Fibroblast of lung (primary cell): ENCODE measurements around the gene LRRC52. TPM values are rescaled to one million over a fixed set of nuclear protein-coding genes. Genes with fewer than 3 reads are reported as not detected.

Experiments used
- DNase-seq, 2 donors: peaks; one replicate each; pipeline versions ENCODE4 v3.0.0 to v3.0.0-alpha.2; 2010; ENCODE audit warnings: low read depth in 2 of 2
- H2AFZ ChIP-seq: 2 replicates; pipeline ENCODE4 v1.5.1; 2012; ENCODE audit warnings: low read length, control low read depth, inconsistent platforms
- H3K27ac ChIP-seq: 2 replicates; pipeline ENCODE4 v1.5.1; 2011; ENCODE audit warnings: low read length, control low read depth; ENCODE audit not compliant: insufficient read depth
- H3K27me3 ChIP-seq: 2 replicates; pipeline ENCODE4 v1.5.1; 2011; ENCODE audit warnings: mild to moderate bottlenecking, low read length; ENCODE audit not compliant: control insufficient read depth, insufficient read depth
- H3K36me3 ChIP-seq: 2 replicates; pipeline ENCODE4 v1.5.1; 2011; ENCODE audit warnings: low read length; ENCODE audit not compliant: control insufficient read depth, insufficient read depth
- H3K4me1 ChIP-seq: 2 replicates; pipeline ENCODE4 v1.5.1; 2011; ENCODE audit warnings: low read length; ENCODE audit not compliant: control insufficient read depth, insufficient read depth; ENCODE audit errors: extremely low read depth
- H3K4me2 ChIP-seq: 2 replicates; pipeline ENCODE4 v1.5.1; 2011; ENCODE audit warnings: low read length, control low read depth; ENCODE audit not compliant: insufficient read depth; ENCODE audit errors: extremely low read depth
- H3K4me3 ChIP-seq, 4 experiments: fragments of 200-600 bp in 1 of 4; sonication (generic) in 1 of 4; replicated peaks in 1 of 4; 2 replicates each; pipeline ENCODE4 v1.5.1; 2011 to 2016; ENCODE audit warnings: low read length in 4 of 4, low read depth in 3 of 4, mild to moderate bottlenecking in 3 of 4, control low read depth in 2 of 4, inconsistent platforms in 1 of 4, mixed read lengths in 1 of 4; ENCODE audit not compliant: insufficient read depth in 1 of 4; ENCODE audit errors: control extremely low read depth in 1 of 4
- H3K79me2 ChIP-seq: 2 replicates; pipeline ENCODE4 v1.5.1; 2012; ENCODE audit warnings: mild to moderate bottlenecking, low read length, inconsistent platforms; ENCODE audit not compliant: control insufficient read depth, insufficient read depth
- H3K9ac ChIP-seq: 2 replicates; pipeline ENCODE4 v1.5.1; 2011; ENCODE audit warnings: mild to moderate bottlenecking, low read length, control low read depth; ENCODE audit not compliant: insufficient read depth
- H3K9me3 ChIP-seq: 2 replicates; pipeline ENCODE4 v1.5.1; 2012; ENCODE audit warnings: low read depth, low read length; ENCODE audit not compliant: control insufficient read depth, insufficient read depth
- H4K20me1 ChIP-seq: 2 replicates; pipeline ENCODE4 v1.5.1; 2011; ENCODE audit warnings: low read length; ENCODE audit not compliant: control insufficient read depth, insufficient read depth; ENCODE audit errors: extremely low read depth
- CTCF ChIP-seq, 2 donors: IDR thresholded peaks in 1 of 2; conservative IDR thresholded peaks in 1 of 2; 1 replicate in 1 of 2; 2 replicates in 1 of 2; pipeline ENCODE4 v1.5.1; 2011 to 2012; ENCODE audit warnings: low read length in 2 of 2, control low read depth in 1 of 2, inconsistent platforms in 1 of 2, low read depth in 1 of 2, mild to moderate bottlenecking in 1 of 2
- EZH2 ChIP-seq: IDR thresholded peaks from 2 replicates; pipeline ENCODE4 v1.5.1; 2012; ENCODE audit warnings: low read length, control low read depth, mild to moderate bottlenecking; ENCODE audit errors: missing control alignments
- polyA plus RNA-seq, 2 donors: library from polyadenylated mRNA; depleted of rRNA in 1 of 2; stranded (reverse) in 1 of 2; unstranded in 1 of 2; fragments of >200 nt; gene quantifications; 2 replicates each; pipeline ENCODE4 v1.2.1, GENCODE V29; 2011 to 2012; ENCODE audit warnings: missing spikeins in 1 of 2
- total RNA-seq: library from RNA; depleted of rRNA; stranded (reverse); fragments of >200 nt; gene quantifications from 2 replicates; pipeline ENCODE4 v1.2.1, GENCODE V29; 2014

The LRRC52 gene
- total and polyA plus RNA-seq, 2 donors (not counting 1 experiment from before 2014, with no cell fraction given), result not detected

- no peaks in the 10 kb centered on the region for H3K9me3 ChIP-seq
- no peaks in the 10 kb centered on the region for H3K27me3 ChIP-seq
- no peak overlapping the region for H3K27ac ChIP-seq
- no peak overlapping the region for H3K4me3 ChIP-seq
- no peak overlapping the region for H3K9ac ChIP-seq
- no peaks in the 10 kb centered on the region for H3K79me2 ChIP-seq
- TF ChIP-seq EZH2 (no peak), CTCF (conservative IDR thresholded peaks at IDR 0.05 in 1 of 2, IDR thresholded peaks at IDR 0.05 in 1 of 2; ENCODE audit: low read depth in 1 of 2, low read length in 2 of 2) (no peak)
- no peaks in the 10 kb centered on the region for H3K4me1 ChIP-seq
- peak in 1 of 2 donors; percentile 6 for DNase-seq
- H3K4me2 ChIP-seq, result no peak overlapping the region
- H2AFZ ChIP-seq, result no peak overlapping the region
- no peaks in the 10 kb centered on the region for H3K36me3 ChIP-seq
- no peaks in the 10 kb centered on the region for H4K20me1 ChIP-seq
Observed at GRCh38 chr1:165562571-165562970, 18.8 kb downstream of the LRRC52 start.

- Histone ChIP-seq H4K20me1 (no peaks in the 10 kb centered on the region), H3K4me2 (no peak overlapping the region), H3K4me1 (no peaks in the 10 kb centered on the region), H3K9me3 (no peaks in the 10 kb centered on the region), H2AFZ (no peak overlapping the region), H3K27me3 (no peaks in the 10 kb centered on the region), H3K4me3 (no peak overlapping the region), H3K27ac (no peak overlapping the region), H3K9ac (no peak overlapping the region), H3K79me2 (no peaks in the 10 kb centered on the region), H3K36me3 (no peaks in the 10 kb centered on the region)
- no peak for DNase-seq
- TF ChIP-seq CTCF (conservative IDR thresholded peaks at IDR 0.05 in 1 of 2, IDR thresholded peaks at IDR 0.05 in 1 of 2; ENCODE audit: low read depth in 1 of 2, low read length in 2 of 2) (no peak), EZH2 (no peak)
Observed at GRCh38 chr1:165563551-165563950, 19.8 kb downstream of the LRRC52 start.

- H3K4me2 ChIP-seq, result no peak overlapping the region
- no peaks in the 10 kb centered on the region for H3K79me2 ChIP-seq
- H3K4me3 ChIP-seq, result no peak overlapping the region
- H3K27me3 ChIP-seq, result no peaks in the 10 kb centered on the region
- no peaks in the 10 kb centered on the region for H3K36me3 ChIP-seq
- TF ChIP-seq EZH2 (no peak), CTCF (conservative IDR thresholded peaks at IDR 0.05 in 1 of 2, IDR thresholded peaks at IDR 0.05 in 1 of 2; ENCODE audit: low read depth in 1 of 2, low read length in 2 of 2) (no peak)
- H3K9ac ChIP-seq, result no peak overlapping the region
- no peaks in the 10 kb centered on the region for H3K9me3 ChIP-seq
- no peak for DNase-seq
- no peak overlapping the region for H2AFZ ChIP-seq
- no peaks in the 10 kb centered on the region for H3K4me1 ChIP-seq
- no peaks in the 10 kb centered on the region for H4K20me1 ChIP-seq
- H3K27ac ChIP-seq, result no peak overlapping the region
Observed at GRCh38 chr1:165564561-165564960, 20.8 kb downstream of the LRRC52 start.
